HG03159 (cell line): Measurements from ENCODE around the gene PARG.
"Not testable (repeated sequence)": the region's sequence is repeated elsewhere in the genome, so short reads cannot be mapped to it uniquely, and the experiment has no call there.

Experiments used
- ATAC-seq: cut with Tn5 transposase; IDR thresholded peaks from one replicate; pipeline ENCODE4 v1.9.1; 2021; ENCODE audit warnings: mild to moderate bottlenecking, moderate library complexity; ENCODE audit not compliant: unreplicated experiment

Gene PARG

GRCh38 chr10:49833168-49833567 is 108.7 kb downstream of the PARG start:
- no peak for ATAC-seq

GRCh38 chr10:49831352-49832035 is 110.3 kb downstream of the PARG start:
- ATAC-seq = no peak

DNA sequence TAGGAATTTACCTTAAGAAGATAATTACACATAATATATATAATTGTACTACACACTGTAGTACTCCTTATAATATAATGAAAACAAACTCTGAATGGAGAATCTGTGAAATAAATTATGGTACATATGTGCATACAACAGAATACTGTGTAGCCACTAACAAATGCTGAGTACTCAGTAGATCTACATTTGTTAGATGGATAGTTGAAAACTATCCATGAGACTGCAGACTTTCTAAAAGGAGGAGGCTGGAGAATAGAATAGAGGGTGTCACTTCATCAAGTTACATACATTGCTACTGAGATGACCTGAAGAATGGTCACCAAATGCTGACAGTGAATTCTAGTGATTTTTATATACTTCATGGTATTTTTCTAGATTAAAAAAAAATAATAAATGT is 111.0 kb downstream of the PARG start:
- ATAC-seq = no peak

DNA sequence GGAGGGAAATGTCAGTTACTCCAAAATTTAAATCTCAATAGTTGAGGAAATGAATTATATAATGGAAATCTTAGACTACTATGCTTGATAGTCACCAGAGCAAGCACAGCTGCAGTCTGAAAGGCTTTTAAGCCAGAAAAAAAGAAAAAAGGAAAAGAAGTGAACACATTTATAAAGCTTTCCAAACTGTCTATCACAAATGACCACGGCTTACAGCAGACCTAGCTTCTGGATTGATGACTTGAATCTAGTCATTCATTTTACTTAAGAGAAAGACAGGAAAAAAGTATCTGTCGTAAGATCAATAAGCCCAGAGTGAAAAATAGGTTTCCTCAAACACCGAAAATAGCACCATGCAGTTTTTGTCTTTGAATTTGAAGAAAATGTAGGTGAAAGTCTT is 111.8 kb downstream of the PARG start:
- ATAC-seq = no peak

DNA sequence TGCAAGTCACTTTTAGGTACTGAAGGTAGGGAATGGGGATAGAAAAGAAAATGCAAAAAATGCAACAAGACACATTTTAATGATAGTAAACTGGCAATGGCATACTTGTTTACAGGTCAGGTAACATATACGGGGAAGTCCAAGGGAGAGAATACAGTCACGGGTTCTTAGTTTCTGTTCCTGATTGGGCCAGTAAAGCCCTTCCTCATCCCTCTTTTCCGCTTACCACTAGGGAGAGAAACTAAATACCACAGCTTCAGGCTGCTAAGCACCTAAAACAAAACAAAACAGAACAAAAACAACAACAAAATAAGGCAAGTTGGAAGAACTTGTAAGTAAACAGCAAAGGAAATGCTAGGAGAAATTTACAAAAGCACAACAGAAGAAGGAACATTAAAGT is 114.5 kb downstream of the PARG start:
- no peak for ATAC-seq

- ATAC-seq = no peak
Measured at GRCh38 chr10:49819234-49819958, 122.4 kb downstream of the PARG start.

DNA sequence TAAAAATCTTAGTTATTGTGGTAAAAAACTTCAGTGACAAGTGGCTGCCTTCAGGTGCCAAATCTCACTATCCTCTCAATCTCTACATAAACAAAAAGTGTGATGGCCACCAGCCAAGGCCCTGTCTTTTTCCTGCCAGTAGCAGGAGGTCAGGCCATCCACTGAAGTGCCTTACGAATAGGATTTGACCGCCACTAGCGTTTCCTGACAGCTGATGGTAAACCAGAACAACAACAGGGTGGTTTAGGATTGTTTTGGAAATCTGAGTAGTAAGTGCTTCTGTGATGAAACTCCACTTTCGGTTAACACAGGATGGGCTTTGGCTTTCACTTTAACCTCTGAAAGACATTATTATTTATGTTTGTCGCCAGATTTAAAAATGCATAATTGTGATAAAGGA is 124.0 kb downstream of the PARG start:
- no peak for ATAC-seq

GRCh38 chr10:49803988-49804387 is 137.8 kb downstream of the PARG start:
- no peak for ATAC-seq

GRCh38 chr10:49798275-49798674 is 143.6 kb downstream of the PARG start:
- no peak for ATAC-seq

DNA sequence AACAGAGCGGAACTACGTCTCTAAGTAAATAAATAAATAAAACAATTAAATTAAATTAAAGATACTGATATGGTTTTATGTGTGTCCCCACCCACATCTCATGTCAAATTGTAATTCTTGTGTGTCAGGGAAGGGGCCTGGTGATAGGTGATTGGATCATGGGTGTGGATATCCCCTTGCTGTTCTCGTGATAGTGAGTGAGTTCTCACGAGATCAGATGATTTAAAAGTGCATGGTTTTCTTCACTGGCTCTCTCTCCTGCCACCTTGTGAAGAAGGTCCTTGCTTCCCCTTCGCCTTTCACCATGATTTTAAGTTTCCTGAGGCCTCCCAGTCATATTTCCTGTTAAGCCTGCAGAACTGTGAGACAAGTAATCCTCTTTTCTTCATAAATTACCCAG is 150.7 kb downstream of the PARG start:
- no peak for ATAC-seq

DNA sequence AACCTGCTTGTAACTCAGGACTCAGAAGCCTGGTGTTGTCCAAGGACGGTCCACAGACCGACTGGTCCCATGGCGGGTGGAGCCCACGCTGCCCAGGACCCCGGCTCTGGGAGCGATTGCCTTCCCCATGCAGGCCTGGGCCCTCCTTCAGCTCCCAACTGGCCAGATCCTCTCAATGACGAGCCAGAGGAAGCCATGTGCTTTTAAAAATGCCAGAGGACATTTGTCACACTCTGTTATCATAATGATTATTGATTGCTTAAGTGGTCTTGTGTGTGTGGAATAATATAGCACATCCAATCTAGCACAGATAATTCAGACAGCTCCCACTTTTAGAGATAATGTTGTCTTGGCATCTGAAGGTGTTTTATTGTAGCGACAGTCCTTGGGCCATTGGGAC is 157.1 kb downstream of the PARG start:
- no peak for ATAC-seq

- ATAC-seq = no peak
Measured at GRCh38 chr10:49783645-49784044, 158.2 kb downstream of the PARG start.

DNA sequence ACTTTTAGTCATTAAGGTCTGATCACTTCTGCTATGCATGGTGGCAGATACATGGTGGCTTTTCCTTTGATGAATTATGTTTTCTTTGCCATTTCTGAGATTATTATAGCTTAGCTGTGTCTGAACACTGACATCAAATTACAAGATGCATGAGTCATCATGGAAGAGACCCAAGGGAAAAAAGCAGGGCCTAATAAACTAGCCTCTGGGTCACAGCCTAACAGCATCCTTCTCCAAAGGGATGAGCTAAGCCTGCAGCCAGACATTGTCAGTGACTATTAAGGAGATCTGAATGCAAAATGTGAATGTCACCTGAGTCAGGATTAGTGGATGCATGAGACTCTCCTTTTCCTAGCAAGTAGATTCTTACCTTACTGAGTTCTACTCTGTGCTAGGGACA is 160.6 kb downstream of the PARG start:
- no peak for ATAC-seq

- no peak for ATAC-seq
Measured at GRCh38 chr10:49778197-49778596, 163.6 kb downstream of the PARG start.

DNA sequence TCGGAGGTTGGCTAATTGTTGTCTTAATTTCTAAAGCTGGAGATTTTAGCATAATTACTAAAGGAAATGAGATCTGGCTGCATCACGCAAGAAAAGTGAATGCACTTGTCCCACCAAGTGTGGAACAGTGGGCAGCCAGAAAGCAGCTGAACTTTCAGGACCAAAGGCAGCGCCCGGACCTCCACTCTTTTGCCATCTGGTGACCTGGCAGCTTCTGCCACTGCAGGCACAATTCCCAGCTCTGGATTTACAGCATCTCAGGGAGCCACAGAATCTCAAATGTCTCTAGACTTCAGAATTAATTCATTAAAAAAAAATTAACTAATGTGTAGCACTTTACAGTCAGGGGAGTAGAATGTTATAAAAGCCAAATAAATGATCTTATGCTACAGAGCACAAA is 165.0 kb downstream of the PARG start:
- no peak for ATAC-seq

DNA sequence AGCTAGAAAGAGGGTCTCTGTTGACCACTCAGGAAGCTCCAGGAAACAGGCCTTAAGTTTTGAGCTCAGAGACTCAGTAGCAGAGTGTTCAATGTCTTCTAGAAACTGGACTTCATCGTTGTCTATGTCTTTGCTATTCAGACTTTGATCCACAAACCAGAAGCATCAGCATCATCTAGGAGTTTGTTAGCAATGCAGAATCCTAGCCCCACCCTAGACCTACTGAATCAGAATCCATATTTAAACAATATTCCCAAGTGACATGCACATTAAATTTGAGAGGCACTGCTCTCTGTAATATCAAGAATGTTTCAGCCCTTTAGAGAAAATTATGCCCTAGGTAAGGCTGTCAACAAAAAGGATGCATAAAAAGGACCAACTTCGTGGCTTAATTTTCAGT is 166.8 kb downstream of the PARG start:
- ATAC-seq = no peak

DNA sequence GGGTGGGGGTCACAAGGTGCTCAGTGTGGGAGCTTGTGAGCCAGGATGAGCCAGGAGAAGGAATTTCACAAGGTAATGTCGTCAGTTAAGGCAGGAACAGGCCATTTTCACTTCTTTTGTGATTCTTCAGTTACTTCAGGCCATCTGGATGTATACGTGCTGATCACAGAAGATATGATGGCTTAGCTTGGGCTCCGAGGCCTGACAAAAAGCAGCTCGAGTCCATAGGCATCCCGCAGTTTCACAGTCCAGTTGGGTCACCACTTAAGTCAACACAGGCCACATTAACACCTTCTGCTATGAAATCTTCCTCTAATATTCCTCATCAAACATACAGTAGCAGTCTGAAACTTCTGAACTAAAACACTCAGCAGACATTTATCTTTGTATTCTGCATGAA is 168.9 kb downstream of the PARG start:
- not testable (repeated sequence) for ATAC-seq

- not testable (repeated sequence) for ATAC-seq
Measured at GRCh38 chr10:49771046-49771445, 170.8 kb downstream of the PARG start.

GRCh38 chr10:49769692-49770091 is 172.1 kb downstream of the PARG start:
- no peak for ATAC-seq

DNA sequence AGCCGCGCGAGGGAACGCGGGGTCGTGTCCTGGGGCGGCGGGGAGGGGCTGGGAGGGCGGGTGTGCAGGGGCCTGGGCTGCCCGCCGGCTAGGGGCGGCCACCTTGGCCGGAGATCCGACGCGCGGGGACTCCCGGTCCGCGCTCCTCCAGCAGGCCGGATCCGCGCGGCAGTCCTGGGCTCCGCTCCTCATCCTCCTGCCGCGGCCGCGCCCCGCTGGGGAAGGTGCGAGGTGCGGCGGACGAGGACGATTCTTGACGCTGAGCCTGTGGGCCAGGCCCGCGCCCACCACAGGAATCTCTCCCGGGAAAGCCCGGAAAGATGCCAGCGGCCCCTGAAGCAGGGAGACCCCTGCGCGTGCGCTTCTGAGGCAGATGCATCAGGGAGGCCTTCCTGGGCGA is 173.1 kb downstream of the PARG start:
- ATAC-seq = no peak

- no peak for ATAC-seq
Measured at GRCh38 chr10:49768329-49768728, 173.5 kb downstream of the PARG start.
